Epithelial cell of proximal tubule (primary cell): ENCODE results near the gene RFPL3. TPM values are rescaled to one million over a fixed set of nuclear protein-coding genes. Genes with fewer than 3 reads are reported as not detected.
"Not testable (repeated sequence)": the region's sequence is repeated elsewhere in the genome, so short reads cannot be mapped to it uniquely, and the experiment has no call there.

Source experiments
- DNase-seq: peaks from one replicate; pipeline ENCODE4 v3.0.0-alpha.2; 2011; ENCODE audit warnings: low read depth
- H3K4me3 ChIP-seq: 2 replicates; pipeline ENCODE4 v1.5.1; 2011; ENCODE audit warnings: low read depth, mild to moderate bottlenecking, low read length
- total RNA-seq: library from RNA; depleted of rRNA; stranded (reverse); fragments of >200 nt; gene quantifications from 2 replicates; pipeline ENCODE4 v1.2.3, GENCODE V29; 2015
- TF ChIP-seq, protein P1 (sequence below): conservative IDR thresholded peaks from 2 replicates; pipeline ENCODE4 v1.5.1; 2012; ENCODE audit warnings: low read depth, mild to moderate bottlenecking, low read length

Gene RFPL3
- total RNA-seq, 1 donor from 2014 or later = not detected

- DNase-seq = no peak
- TF ChIP-seq, protein P1, sequence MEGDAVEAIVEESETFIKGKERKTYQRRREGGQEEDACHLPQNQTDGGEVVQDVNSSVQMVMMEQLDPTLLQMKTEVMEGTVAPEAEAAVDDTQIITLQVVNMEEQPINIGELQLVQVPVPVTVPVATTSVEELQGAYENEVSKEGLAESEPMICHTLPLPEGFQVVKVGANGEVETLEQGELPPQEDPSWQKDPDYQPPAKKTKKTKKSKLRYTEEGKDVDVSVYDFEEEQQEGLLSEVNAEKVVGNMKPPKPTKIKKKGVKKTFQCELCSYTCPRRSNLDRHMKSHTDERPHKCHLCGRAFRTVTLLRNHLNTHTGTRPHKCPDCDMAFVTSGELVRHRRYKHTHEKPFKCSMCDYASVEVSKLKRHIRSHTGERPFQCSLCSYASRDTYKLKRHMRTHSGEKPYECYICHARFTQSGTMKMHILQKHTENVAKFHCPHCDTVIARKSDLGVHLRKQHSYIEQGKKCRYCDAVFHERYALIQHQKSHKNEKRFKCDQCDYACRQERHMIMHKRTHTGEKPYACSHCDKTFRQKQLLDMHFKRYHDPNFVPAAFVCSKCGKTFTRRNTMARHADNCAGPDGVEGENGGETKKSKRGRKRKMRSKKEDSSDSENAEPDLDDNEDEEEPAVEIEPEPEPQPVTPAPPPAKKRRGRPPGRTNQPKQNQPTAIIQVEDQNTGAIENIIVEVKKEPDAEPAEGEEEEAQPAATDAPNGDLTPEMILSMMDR = no peak
- no peak overlapping the region for H3K4me3 ChIP-seq
These were observed 18.3 kb upstream of the RFPL3 start for GRCh38 chr22:32339190-32340012.

DNA sequence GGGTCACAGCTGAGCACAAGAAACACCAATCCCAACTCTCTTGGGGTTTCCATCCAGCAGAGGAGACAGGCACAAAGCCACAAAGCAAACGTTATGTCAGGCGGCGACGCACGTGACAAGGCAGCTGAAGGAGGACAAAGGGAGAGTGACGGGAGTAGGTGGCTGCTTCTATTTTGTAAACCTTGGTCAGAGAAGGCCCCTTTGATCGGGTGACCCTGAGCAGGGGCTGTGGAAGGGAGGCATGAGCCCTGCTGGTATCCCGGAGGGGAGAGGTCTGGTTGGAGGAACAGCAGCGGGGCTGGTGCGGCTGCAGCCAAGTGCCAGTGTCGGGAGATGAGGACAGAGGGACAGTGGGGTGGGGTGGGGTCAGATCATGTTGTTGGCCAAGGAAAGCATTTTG, 17.3 kb upstream of the RFPL3 start:
- no peak overlapping the region for H3K4me3 ChIP-seq
- no peak for DNase-seq
- TF ChIP-seq, protein P1 = no peak

DNA sequence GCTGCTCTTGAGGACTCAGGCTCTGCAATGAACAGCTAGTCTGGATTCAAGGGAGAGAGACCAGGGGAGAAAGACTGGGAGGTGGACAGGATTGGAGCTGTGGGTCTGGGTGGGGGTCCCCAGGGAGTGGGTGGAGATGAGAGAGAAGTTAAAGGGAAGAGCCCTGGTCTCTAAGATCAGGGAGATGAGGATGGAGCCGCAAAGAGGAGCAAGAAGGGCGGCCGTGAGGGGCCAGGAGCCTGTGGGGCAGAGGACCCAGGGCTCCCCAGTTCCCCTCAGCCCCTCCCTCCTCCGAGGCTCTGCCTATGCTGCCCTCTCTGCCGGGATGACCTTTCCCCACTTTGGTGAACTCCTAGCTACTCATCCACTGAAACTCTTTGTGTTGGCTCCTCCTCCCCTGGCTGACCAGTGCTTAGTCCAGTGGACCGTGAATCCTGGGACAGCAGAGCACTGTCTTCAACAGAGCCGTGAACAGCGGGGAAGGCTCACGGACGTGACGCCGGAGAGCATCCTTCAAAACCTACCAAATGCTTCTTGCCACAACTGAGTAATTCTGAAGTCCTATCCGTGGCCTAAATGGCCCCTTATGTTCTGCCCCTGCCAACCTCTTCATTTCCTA, 16.4 kb upstream of the RFPL3 start:
- DNase-seq = peak; percentile 29
- TF ChIP-seq, protein P1 = no peak
- H3K4me3 ChIP-seq = peak overlapping the region; percentile 23

- no peak overlapping the region for H3K4me3 ChIP-seq
- TF ChIP-seq, protein P1 = no peak
- no peak for DNase-seq
These were observed 14.7 kb upstream of the RFPL3 start for GRCh38 chr22:32342977-32343376.

DNA sequence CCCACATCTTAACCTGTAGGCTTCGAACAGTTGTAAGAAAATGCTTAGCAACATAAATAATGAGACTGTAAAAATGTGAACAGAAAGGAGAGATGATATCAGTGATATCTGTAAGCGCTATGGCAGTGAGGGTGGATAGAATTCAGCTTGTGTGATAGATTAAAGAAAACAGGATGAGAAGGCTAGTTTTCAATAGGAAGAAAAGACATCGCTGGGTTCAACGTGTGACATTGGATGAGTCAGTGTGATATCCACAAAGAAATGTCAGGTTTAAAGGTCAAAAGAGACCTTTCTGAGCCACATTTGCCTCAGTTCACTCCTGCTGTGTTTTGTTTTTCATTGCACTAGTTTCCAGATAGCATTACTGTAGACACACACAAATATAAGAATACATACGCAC, 13.7 kb upstream of the RFPL3 start:
- TF ChIP-seq, protein P1 = no peak
- H3K4me3 ChIP-seq = no peak overlapping the region
- DNase-seq = no peak

DNA sequence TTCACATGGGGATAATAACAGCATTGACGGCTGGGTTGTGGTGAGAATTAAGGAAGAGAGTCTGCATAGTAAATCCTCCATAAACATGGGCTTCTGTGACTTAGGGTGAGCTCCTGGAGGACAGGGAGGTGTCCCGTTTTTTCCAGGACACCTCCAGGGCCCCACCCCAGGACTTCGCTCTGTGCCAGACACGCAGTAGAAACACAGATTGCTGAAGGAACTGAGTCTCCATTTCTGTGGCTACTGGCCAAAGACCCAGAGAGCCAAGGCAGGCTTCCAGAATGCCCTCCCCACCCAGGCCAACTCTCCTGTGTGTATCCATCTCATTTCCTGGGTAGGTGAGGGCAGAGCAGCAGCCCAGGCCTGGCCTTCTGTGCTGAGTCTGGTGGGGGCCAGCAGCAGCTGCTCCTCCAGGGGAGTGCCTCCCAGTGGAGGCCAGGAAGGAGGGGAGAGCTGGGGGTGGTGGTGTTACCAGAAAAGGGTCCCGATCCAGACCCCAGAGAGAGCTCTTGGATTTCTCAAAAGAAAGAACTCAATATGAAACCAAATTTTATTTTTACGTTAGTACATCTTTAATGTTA, 9.5 kb upstream of the RFPL3 start:
- no peak overlapping the region for H3K4me3 ChIP-seq
- TF ChIP-seq, protein P1 = no peak
- DNase-seq = no peak

DNA sequence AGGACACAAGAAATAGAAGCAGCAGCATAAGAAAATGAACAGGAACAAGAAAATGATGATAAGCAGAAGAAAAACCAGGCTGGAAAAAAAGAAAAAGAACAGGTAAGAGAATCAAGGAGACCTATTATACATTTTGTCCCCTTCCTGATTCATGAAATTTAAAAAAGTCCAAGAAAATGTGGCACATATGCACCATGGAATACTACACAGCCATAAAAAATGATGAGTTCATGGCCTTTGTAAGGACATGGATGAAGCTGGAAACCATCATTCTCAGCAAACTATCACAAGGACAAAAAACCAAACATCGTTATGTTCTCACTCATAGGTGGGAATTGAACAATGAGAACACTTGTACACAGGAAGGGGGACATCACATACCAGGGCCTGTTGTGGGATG, 5.8 kb upstream of the RFPL3 start:
- DNase-seq, H3K4me3 ChIP-seq: not testable (repeated sequence)
